Daoy (cell line): Measurements from ENCODE around the gene VAMP2. TPM values are rescaled to one million over a fixed set of nuclear protein-coding genes. Genes with fewer than 3 reads are reported as not detected.

Source experiments
- DNase-seq: peaks from one replicate; pipeline ENCODE4 v3.0.0-alpha.2; 2015; ENCODE audit warnings: low read depth
- total RNA-seq: library from RNA; depleted of rRNA; stranded (reverse); fragments of >200 nt; shearing (Covaris generic); gene quantifications from 2 replicates; pipeline ENCODE4 v1.2.3, GENCODE V29; 2014

Gene VAMP2
- total RNA-seq, 1 experiment from 2014 or later = 2.7 TPM

- no peak for DNase-seq
These were observed 7.3 kb downstream of the VAMP2 start for GRCh38 chr17:8155231-8155995.

- no peak for DNase-seq
These were observed 8.1 kb downstream of the VAMP2 start for GRCh38 chr17:8154608-8155155.

- DNase-seq = peak; percentile 97
These were observed 8.7 kb downstream of the VAMP2 start for GRCh38 chr17:8153957-8154607.

- peak; percentile 89 for DNase-seq
These were observed 9.2 kb downstream of the VAMP2 start for GRCh38 chr17:8153525-8153956.

- DNase-seq = no peak
These were observed 9.7 kb downstream of the VAMP2 start for GRCh38 chr17:8153031-8153451.

GRCh38 chr17:8152112-8152775, 10.5 kb downstream of the VAMP2 start, which contains the start of gene PER1:
TSS of gene PER1 (minus strand) at chr17:8152404. CDS start at chr17:8150706, 1,698 bp downstream.
- peak; percentile 88 for DNase-seq

GRCh38 chr17:8151641-8152111, 11.1 kb downstream of the VAMP2 start:
- peak; percentile 66 for DNase-seq

GRCh38 chr17:8151120-8151640, 11.6 kb downstream of the VAMP2 start:
- peak; percentile 76 for DNase-seq

- no peak for DNase-seq
These were observed 12.3 kb downstream of the VAMP2 start for GRCh38 chr17:8150194-8151119.

- no peak for DNase-seq
These were observed 13.1 kb downstream of the VAMP2 start for GRCh38 chr17:8149419-8150193.

- no peak for DNase-seq
These were observed 14.2 kb downstream of the VAMP2 start for GRCh38 chr17:8148560-8148959.

- DNase-seq = no peak
These were observed 14.8 kb downstream of the VAMP2 start for GRCh38 chr17:8147805-8148404.

- no peak for DNase-seq
These were observed 15.5 kb downstream of the VAMP2 start for GRCh38 chr17:8147141-8147804.

GRCh38 chr17:8146381-8147140, 16.2 kb downstream of the VAMP2 start:
- no peak for DNase-seq

- DNase-seq = no peak
These were observed 16.9 kb downstream of the VAMP2 start for GRCh38 chr17:8145811-8146210.

- DNase-seq = no peak
These were observed 18.1 kb downstream of the VAMP2 start for GRCh38 chr17:8144401-8145231.
